ENCODE results near the gene PPFIA1.
"Not testable (repeated sequence)": the region's sequence is repeated elsewhere in the genome, so short reads cannot be mapped to it uniquely, and the experiment has no call there.

Gene PPFIA1

DNA sequence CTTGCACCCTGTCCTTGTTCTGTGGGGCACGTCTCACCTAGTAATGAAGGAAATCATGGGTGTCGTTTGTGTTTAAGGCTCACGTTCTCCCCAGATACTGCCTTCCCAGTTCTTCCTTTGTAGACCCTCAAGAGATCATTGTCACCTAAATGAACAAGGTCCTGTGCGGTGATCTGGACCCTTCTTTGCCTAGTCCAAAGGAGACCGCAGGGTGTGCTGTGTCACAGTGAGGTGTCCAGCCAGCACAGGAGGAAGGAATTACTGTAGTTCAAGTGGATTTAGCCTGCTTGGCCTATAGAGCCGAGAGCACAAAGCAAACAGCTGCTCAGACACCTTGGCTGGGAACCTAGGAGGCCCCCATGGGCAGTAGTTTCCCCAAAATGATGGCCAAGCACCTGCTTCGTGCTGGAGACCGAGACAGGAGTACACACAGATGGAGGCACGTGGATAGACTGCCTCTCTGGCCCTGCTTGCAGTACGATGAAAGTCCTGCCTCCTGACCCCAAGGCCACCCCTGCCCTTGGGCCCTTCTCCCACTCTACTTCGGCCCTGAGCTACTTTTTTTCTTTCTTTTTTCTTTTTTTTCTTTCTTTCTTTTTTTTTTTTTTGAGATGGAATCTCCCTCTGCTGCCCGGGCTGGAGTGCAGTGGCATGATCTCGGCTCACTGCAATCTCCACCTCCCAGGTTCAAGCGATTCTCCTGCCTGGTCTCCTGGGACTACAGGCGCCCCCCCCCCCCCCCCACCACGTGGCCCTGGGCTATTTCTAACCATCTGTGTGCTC, 19.4 kb upstream of the PPFIA1 start:
- Histone ChIP-seq H3K9me3 (ENCODE audit: control insufficient read depth, low read length) (no peaks in the 10 kb centered on the region), H2AFZ (no peak overlapping the region), H3K4me3 (ENCODE audit: low read depth, low read length) (no peak overlapping the region), H3K4me1 (no peaks in the 10 kb centered on the region), H3K79me2 (no peaks in the 10 kb centered on the region), H3K36me3 (ENCODE audit: control insufficient read depth, insufficient read depth, low read length) (no peaks in the 10 kb centered on the region), H3K27ac (no peak overlapping the region), H3K4me2 (ENCODE audit: low read length) (no peak overlapping the region), H3K27me3 (ENCODE audit: control insufficient read depth, insufficient read depth, low read length) (no peaks in the 10 kb centered on the region), H3K9ac (no peak overlapping the region)
- TF ChIP-seq, protein P1, sequence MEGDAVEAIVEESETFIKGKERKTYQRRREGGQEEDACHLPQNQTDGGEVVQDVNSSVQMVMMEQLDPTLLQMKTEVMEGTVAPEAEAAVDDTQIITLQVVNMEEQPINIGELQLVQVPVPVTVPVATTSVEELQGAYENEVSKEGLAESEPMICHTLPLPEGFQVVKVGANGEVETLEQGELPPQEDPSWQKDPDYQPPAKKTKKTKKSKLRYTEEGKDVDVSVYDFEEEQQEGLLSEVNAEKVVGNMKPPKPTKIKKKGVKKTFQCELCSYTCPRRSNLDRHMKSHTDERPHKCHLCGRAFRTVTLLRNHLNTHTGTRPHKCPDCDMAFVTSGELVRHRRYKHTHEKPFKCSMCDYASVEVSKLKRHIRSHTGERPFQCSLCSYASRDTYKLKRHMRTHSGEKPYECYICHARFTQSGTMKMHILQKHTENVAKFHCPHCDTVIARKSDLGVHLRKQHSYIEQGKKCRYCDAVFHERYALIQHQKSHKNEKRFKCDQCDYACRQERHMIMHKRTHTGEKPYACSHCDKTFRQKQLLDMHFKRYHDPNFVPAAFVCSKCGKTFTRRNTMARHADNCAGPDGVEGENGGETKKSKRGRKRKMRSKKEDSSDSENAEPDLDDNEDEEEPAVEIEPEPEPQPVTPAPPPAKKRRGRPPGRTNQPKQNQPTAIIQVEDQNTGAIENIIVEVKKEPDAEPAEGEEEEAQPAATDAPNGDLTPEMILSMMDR (IDR thresholded peaks at IDR 0.05), result no peak

DNA sequence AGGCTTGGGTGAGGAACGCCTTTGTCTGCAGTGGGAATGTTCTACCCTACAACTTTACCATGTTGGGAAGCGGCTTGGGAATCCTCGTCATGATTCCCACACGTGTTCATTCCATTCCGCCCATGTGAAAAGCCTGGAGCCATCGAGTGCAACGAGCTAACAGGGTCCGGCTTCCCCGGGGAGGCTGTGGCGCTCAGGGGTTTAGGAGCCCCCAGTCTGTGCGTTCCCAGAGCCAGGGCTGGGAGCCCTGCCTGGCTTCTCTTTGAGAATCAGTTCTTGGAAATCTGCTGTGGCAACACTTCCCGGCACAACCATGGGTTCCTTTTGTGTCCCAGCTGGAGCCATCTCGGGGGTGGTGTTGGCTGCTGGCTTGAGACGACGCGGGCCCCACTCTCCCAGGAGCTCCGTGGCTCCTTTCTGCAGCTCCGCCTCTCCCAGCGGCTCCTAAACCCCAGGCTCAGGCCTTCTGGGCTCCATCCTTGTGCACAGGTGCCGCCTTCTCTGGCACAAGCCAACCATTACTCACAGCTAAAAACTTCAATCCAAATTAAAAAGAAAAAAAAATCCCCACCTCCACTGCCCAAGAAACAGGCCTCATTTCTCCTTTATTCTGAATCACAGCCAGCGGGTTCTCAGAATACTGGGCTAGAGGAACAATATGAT, 18.7 kb upstream of the PPFIA1 start:
- no peak overlapping the region for H3K9ac ChIP-seq
- H3K9me3 ChIP-seq (ENCODE audit: control insufficient read depth, low read length), result no peaks in the 10 kb centered on the region
- no peaks in the 10 kb centered on the region for H3K27me3 ChIP-seq (ENCODE audit: control insufficient read depth, insufficient read depth, low read length)
- no peaks in the 10 kb centered on the region for H3K79me2 ChIP-seq
- TF ChIP-seq, protein P1 (IDR thresholded peaks at IDR 0.05), result no peak
- H2AFZ ChIP-seq, result no peak overlapping the region
- no peak overlapping the region for H3K4me3 ChIP-seq (ENCODE audit: low read depth, low read length)
- H3K4me1 ChIP-seq, result no peaks in the 10 kb centered on the region
- no peaks in the 10 kb centered on the region for H3K36me3 ChIP-seq (ENCODE audit: control insufficient read depth, insufficient read depth, low read length)
- H3K27ac ChIP-seq, result no peak overlapping the region
- no peak overlapping the region for H3K4me2 ChIP-seq (ENCODE audit: low read length)

DNA sequence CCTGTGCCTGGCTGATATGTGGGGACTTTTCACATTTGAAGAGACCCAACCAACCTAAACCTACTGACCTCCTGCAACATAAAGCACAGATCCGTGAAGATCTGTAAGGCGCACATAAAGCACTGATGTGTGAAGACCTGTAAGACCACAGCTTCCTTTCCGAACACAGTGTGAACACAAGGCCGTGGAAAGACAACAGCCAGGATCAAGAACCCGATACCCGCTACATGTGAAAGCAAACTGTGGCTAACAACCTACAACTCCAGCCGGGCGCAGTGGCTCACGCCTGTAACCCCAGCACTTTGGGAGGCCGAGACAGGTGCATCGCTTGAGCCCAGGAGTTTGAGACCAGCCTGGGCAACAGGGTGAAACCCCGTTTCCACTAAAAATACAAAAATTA, 17.6 kb upstream of the PPFIA1 start:
- Histone ChIP-seq H3K36me3 (ENCODE audit: control insufficient read depth, insufficient read depth, low read length) (no peaks in the 10 kb centered on the region), H3K27me3 (ENCODE audit: control insufficient read depth, insufficient read depth, low read length) (no peaks in the 10 kb centered on the region), H3K9ac (no peak overlapping the region), H2AFZ (no peak overlapping the region), H3K27ac (no peak overlapping the region), H3K79me2 (no peaks in the 10 kb centered on the region), H3K4me3 (ENCODE audit: low read depth, low read length) (no peak overlapping the region), H3K4me2 (ENCODE audit: low read length) (no peak overlapping the region), H3K4me1 (no peaks in the 10 kb centered on the region), H3K9me3 (ENCODE audit: control insufficient read depth, low read length) (no peaks in the 10 kb centered on the region)
- TF ChIP-seq, protein P1 (IDR thresholded peaks at IDR 0.05), result no peak

DNA sequence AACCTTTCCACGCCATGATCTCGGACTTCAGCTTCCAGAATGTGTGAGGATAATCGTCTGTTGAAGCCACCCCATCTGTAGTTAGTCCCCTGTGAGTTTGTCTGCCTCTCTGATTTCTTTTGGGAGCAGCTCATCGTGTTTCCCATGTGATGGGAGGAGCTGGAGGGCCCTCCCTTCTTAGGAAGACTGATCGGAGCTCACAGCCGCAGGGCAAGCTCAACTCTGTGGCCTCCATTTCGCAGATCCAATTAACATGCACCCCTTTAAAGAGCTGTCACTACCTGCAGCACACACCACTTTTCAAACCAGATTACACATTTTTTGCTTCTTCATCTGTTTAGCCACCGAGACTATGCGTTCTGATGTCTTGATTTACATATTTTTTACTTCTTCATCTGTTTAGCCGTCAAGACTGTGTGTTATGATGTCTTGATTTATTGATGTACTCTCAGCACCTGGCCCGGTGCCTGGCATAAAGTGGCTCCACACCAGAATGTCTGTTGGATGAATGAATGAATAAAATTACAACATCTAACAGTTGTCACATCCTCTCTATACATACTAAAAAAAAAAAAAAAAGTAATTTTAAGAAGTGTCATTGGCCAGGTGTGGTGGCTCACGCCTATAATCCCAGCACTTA, 14.9 kb upstream of the PPFIA1 start:
- Histone ChIP-seq H3K4me2 (ENCODE audit: low read length) (no peak overlapping the region), H3K4me1 (no peaks in the 10 kb centered on the region), H3K9ac (no peak overlapping the region), H3K27ac (no peak overlapping the region), H2AFZ (no peak overlapping the region), H3K4me3 (ENCODE audit: low read depth, low read length) (no peak overlapping the region), H3K36me3 (ENCODE audit: control insufficient read depth, insufficient read depth, low read length) (no peaks in the 10 kb centered on the region), H3K27me3 (ENCODE audit: control insufficient read depth, insufficient read depth, low read length) (no peaks in the 10 kb centered on the region), H3K9me3 (ENCODE audit: control insufficient read depth, low read length) (no peaks in the 10 kb centered on the region), H3K79me2 (no peaks in the 10 kb centered on the region)
- TF ChIP-seq, protein P1 (IDR thresholded peaks at IDR 0.05), result no peak

DNA sequence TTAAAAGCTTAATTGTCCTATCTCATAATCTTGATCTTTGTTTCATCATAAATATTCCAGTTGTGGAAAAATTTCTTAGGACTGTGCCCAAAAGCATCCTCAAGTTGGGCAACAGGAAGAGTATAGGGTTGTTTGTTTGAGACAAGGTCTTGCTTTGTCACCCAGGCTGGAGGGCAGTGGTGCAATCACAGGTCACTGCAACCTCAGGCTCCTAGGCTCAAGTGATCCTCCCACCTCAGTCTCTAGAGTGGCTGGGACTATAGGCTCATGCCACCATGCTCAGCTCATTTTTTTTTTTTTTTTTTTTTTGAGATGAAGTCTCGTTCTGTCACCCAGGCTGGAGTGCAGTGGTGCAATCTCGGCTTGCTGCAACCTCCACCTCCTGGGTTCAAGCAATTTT, 11.4 kb upstream of the PPFIA1 start:
- not testable (repeated sequence) for H3K27me3 ChIP-seq (ENCODE audit: control insufficient read depth, insufficient read depth, low read length); H3K4me2 ChIP-seq (ENCODE audit: low read length)

More for the DNA sequence above, 11.4 kb upstream of the PPFIA1 start:
- not testable (repeated sequence) for H3K36me3 ChIP-seq (ENCODE audit: control insufficient read depth, insufficient read depth, low read length); H3K27ac ChIP-seq; H3K79me2 ChIP-seq; H3K4me3 ChIP-seq (ENCODE audit: low read depth, low read length); H3K4me1 ChIP-seq; H3K9me3 ChIP-seq (ENCODE audit: control insufficient read depth, low read length); H2AFZ ChIP-seq; H3K9ac ChIP-seq
